Effector memory CD8-positive, alpha-beta T cell (primary cell): ENCODE data around the gene RNPS1.

Source experiments
- ATAC-seq: fragments of 150-1000 bp; cut with Tn5 transposase; replicated peaks from 2 replicates; pipeline ENCODE4 v1.10.0; 2021; ENCODE audit warnings: mild to moderate bottlenecking, moderate library complexity
- DNase-seq, 3 experiments: peaks; one replicate each; pipeline ENCODE4 v3.0.0; 2021
- H3K27ac Mint-ChIP-seq, 2 donors: one replicate each; pipeline ENCODE4 v1.8.0; 2022; ENCODE audit warnings: mild to moderate bottlenecking in 2 of 2, mixed read lengths in 2 of 2, moderate library complexity in 2 of 2
- H3K27me3 Mint-ChIP-seq, 2 donors: one replicate each; pipeline ENCODE4 v1.8.0; 2022; ENCODE audit warnings: mixed read lengths in 2 of 2
- H3K36me3 Mint-ChIP-seq: one replicate; pipeline ENCODE4 v1.8.0; 2022; ENCODE audit warnings: mild to moderate bottlenecking, moderate library complexity, mixed read lengths; ENCODE audit not compliant: insufficient read depth
- H3K4me1 Mint-ChIP-seq, 2 donors: one replicate each; pipeline ENCODE4 v1.8.0; 2022; ENCODE audit warnings: low read depth in 2 of 2, mixed read lengths in 2 of 2
- H3K4me3 Mint-ChIP-seq, 2 donors: one replicate each; pipeline ENCODE4 v1.8.0; 2022; ENCODE audit warnings: mild to moderate bottlenecking in 2 of 2, mixed read lengths in 2 of 2, moderate library complexity in 2 of 2
- H3K9me3 Mint-ChIP-seq, 2 donors: one replicate each; pipeline ENCODE4 v1.8.0; 2022; ENCODE audit warnings: mixed read lengths in 2 of 2
- total RNA-seq, 9 experiments: gene quantifications; one replicate each; lab custom pipeline; 2026; lab: John Stamatoyannopoulos, UW

The RNPS1 gene
- total RNA-seq: 117 to 267 (median 161) reads per million in 9 experiments

- no peaks in the 10 kb centered on the region for H3K27me3 Mint-ChIP-seq
- H3K4me1 Mint-ChIP-seq: peaks cover 23 to 36% of the 10 kb centered on the region in 2 donors
- H3K9me3 Mint-ChIP-seq: no peaks in the 10 kb centered on the region
- ATAC-seq: peak; percentile 85
- peak within 1 kb of the TSS; percentile 97 for H3K4me3 Mint-ChIP-seq
- peak; percentile 94 to 96 (median 96) for DNase-seq
- peaks cover 45% of the 10 kb centered on the region for H3K36me3 Mint-ChIP-seq
- H3K27ac Mint-ChIP-seq: peak within 1 kb of the TSS; percentile 98 to 99
Measured at GRCh38 chr16:2267913-2268666, at the start of gene RNPS1. TSS of gene RNPS1 (minus strand) at chr16:2268126. CDS start at chr16:2264643, 3,483 bp downstream.

- H3K4me1 Mint-ChIP-seq: no peaks in the 10 kb centered on the region
- no peaks in the 10 kb centered on the region for H3K9me3 Mint-ChIP-seq
- H3K4me3 Mint-ChIP-seq: no peak overlapping the region
- H3K27ac Mint-ChIP-seq: no peak overlapping the region
- no peaks in the 10 kb centered on the region for H3K27me3 Mint-ChIP-seq
- peaks cover 2% of the 10 kb centered on the region for H3K36me3 Mint-ChIP-seq
- DNase-seq: no peak
- no peak for ATAC-seq
Measured at GRCh38 chr16:2317231-2318020, 49.5 kb upstream of the RNPS1 start.

GRCh38 chr16:2308089-2308962, 40.4 kb upstream of the RNPS1 start:
- H3K36me3 Mint-ChIP-seq: peaks cover 2% of the 10 kb centered on the region
- no peaks in the 10 kb centered on the region for H3K27me3 Mint-ChIP-seq
- ATAC-seq (no peak), DNase-seq (no peak)
- H3K9me3 Mint-ChIP-seq: no peaks in the 10 kb centered on the region
- H3K27ac Mint-ChIP-seq: no peak overlapping the region
- H3K4me1 Mint-ChIP-seq: no peaks in the 10 kb centered on the region
- no peak overlapping the region for H3K4me3 Mint-ChIP-seq

- no peak overlapping the region for H3K27ac Mint-ChIP-seq
- H3K4me1 Mint-ChIP-seq: no peaks in the 10 kb centered on the region
- no peak for DNase-seq
- H3K27me3 Mint-ChIP-seq: no peaks in the 10 kb centered on the region
- H3K36me3 Mint-ChIP-seq: peaks cover 3% of the 10 kb centered on the region
- no peaks in the 10 kb centered on the region for H3K9me3 Mint-ChIP-seq
- ATAC-seq: no peak
- H3K4me3 Mint-ChIP-seq: no peak overlapping the region
Measured at GRCh38 chr16:2299915-2300192, 31.9 kb upstream of the RNPS1 start.

GRCh38 chr16:2299121-2299914, 31.4 kb upstream of the RNPS1 start:
- DNase-seq (no peak), ATAC-seq (no peak)
- H3K36me3 Mint-ChIP-seq: peaks cover 3% of the 10 kb centered on the region
- no peaks in the 10 kb centered on the region for H3K9me3 Mint-ChIP-seq
- no peaks in the 10 kb centered on the region for H3K27me3 Mint-ChIP-seq
- no peak overlapping the region for H3K4me3 Mint-ChIP-seq
- no peak overlapping the region for H3K27ac Mint-ChIP-seq
- no peaks in the 10 kb centered on the region for H3K4me1 Mint-ChIP-seq

GRCh38 chr16:2298621-2299020, 30.7 kb upstream of the RNPS1 start:
- Mint-ChIP-seq H3K36me3 (peaks cover 8% of the 10 kb centered on the region), H3K4me3 (no peak overlapping the region), H3K9me3 (no peaks in the 10 kb centered on the region), H3K27ac (no peak overlapping the region), H3K4me1 (no peaks in the 10 kb centered on the region), H3K27me3 (no peaks in the 10 kb centered on the region)
- no peak for DNase-seq
- ATAC-seq: no peak

- Mint-ChIP-seq H3K27me3 (no peaks in the 10 kb centered on the region), H3K4me3 (no peak overlapping the region), H3K36me3 (peaks cover 10% of the 10 kb centered on the region), H3K9me3 (no peaks in the 10 kb centered on the region), H3K27ac (no peak overlapping the region), H3K4me1 (no peaks in the 10 kb centered on the region)
- no peak for DNase-seq
- ATAC-seq: no peak
Measured at GRCh38 chr16:2297506-2297860, 29.6 kb upstream of the RNPS1 start.

- no peaks in the 10 kb centered on the region for H3K27me3 Mint-ChIP-seq
- no peak for DNase-seq
- H3K36me3 Mint-ChIP-seq: peaks cover 15% of the 10 kb centered on the region
- H3K4me3 Mint-ChIP-seq: no peak overlapping the region
- no peaks in the 10 kb centered on the region for H3K9me3 Mint-ChIP-seq
- H3K4me1 Mint-ChIP-seq: no peaks in the 10 kb centered on the region
- ATAC-seq: no peak
- H3K27ac Mint-ChIP-seq: no peak overlapping the region
Measured at GRCh38 chr16:2296661-2297505, 29.0 kb upstream of the RNPS1 start.

GRCh38 chr16:2295056-2295798, 27.3 kb upstream of the RNPS1 start:
- ATAC-seq (peak; percentile 42), DNase-seq (peak in 1 of 3 experiments; percentile 30)
- peaks cover 23% of the 10 kb centered on the region for H3K36me3 Mint-ChIP-seq
- H3K4me1 Mint-ChIP-seq: no peaks in the 10 kb centered on the region
- H3K4me3 Mint-ChIP-seq: no peak overlapping the region
- H3K27ac Mint-ChIP-seq: no peak overlapping the region
- H3K27me3 Mint-ChIP-seq: no peaks in the 10 kb centered on the region
- H3K9me3 Mint-ChIP-seq: no peaks in the 10 kb centered on the region

- Mint-ChIP-seq H3K27ac (no peak overlapping the region), H3K4me1 (no peaks in the 10 kb centered on the region), H3K36me3 (peaks cover 24% of the 10 kb centered on the region), H3K27me3 (no peaks in the 10 kb centered on the region), H3K9me3 (no peaks in the 10 kb centered on the region), H3K4me3 (no peak overlapping the region)
- DNase-seq (no peak), ATAC-seq (no peak)
Measured at GRCh38 chr16:2292221-2292620, 24.3 kb upstream of the RNPS1 start.

- ATAC-seq (no peak), DNase-seq (no peak)
- Mint-ChIP-seq H3K9me3 (no peaks in the 10 kb centered on the region), H3K27ac (no peak overlapping the region), H3K27me3 (no peaks in the 10 kb centered on the region), H3K36me3 (peaks cover 24% of the 10 kb centered on the region), H3K4me3 (no peak overlapping the region), H3K4me1 (no peaks in the 10 kb centered on the region)
Measured at GRCh38 chr16:2289282-2289681, 21.4 kb upstream of the RNPS1 start.

GRCh38 chr16:2288726-2289125, 20.8 kb upstream of the RNPS1 start:
- DNase-seq (no peak), ATAC-seq (no peak)
- H3K9me3 Mint-ChIP-seq: no peaks in the 10 kb centered on the region
- H3K27ac Mint-ChIP-seq: no peak overlapping the region
- no peaks in the 10 kb centered on the region for H3K4me1 Mint-ChIP-seq
- no peaks in the 10 kb centered on the region for H3K27me3 Mint-ChIP-seq
- H3K36me3 Mint-ChIP-seq: peaks cover 20% of the 10 kb centered on the region
- no peak overlapping the region for H3K4me3 Mint-ChIP-seq
